Measurements from ENCODE around the gene GSTM4. TPM values are rescaled to one million over a fixed set of nuclear protein-coding genes. Genes with fewer than 3 reads are reported as not detected.

The GSTM4 gene
- total and polyA plus RNA-seq, 2 of the 8 experiments (the other 6 are each of a cell fraction or from before 2014, with no cell fraction given) = 11.3 to 31.4 TPM

GRCh38 chr1:109626682-109627408, 29.1 kb upstream of the GSTM4 start:
- no peak overlapping the region for H2BK5ac ChIP-seq (ENCODE audit: low read depth, low read length)
- no peaks in the 10 kb centered on the region for H3K23me2 ChIP-seq (ENCODE audit: low read depth, low read length)
- DNase-seq (ENCODE audit: low read depth in 1 of 2, low spot score in 2 of 2) (peak in 1 of 2 experiments; percentile 27), FAIRE-seq (no peak)
- no peak overlapping the region for H3K4me2 ChIP-seq (ENCODE audit: insufficient read depth in 1 of 2, low read depth in 2 of 2, low read length in 2 of 2)
- peaks cover 10% of the 10 kb centered on the region for H3K79me1 ChIP-seq (ENCODE audit: low read depth, low read length)
- H3K9ac ChIP-seq (replicated peaks in 1 of 4; ENCODE audit: extremely low read depth in 1 of 4, low read depth in 3 of 4, low read length in 3 of 4) = no peak overlapping the region
- TF ChIP-seq SIN3A (conservative IDR thresholded peaks at IDR 0.05 in 1 of 2, IDR thresholded peaks at IDR 0.05 in 1 of 2; ENCODE audit: low read depth in 1 of 2, low read length in 2 of 2) = no peak
- TF ChIP-seq SIX5 (IDR thresholded peaks at IDR 0.05; ENCODE audit: low read depth, low read length) = no peak
- TF ChIP-seq, protein P1, sequence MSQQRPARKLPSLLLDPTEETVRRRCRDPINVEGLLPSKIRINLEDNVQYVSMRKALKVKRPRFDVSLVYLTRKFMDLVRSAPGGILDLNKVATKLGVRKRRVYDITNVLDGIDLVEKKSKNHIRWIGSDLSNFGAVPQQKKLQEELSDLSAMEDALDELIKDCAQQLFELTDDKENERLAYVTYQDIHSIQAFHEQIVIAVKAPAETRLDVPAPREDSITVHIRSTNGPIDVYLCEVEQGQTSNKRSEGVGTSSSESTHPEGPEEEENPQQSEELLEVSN (IDR thresholded peaks at IDR 0.05) = no peak
- TF ChIP-seq MAX (IDR thresholded peaks at IDR 0.05) = no peak
- TF ChIP-seq NRF1 (IDR thresholded peaks at IDR 0.05; ENCODE audit: low read depth, low read length) = no peak
- no peak for TF ChIP-seq KDM1A (IDR thresholded peaks at IDR 0.05; ENCODE audit: borderline replicate concordance, low read length)
- no peak overlapping the region for H2BK120ac ChIP-seq (replicated peaks; ENCODE audit: low read depth, low read length)
- H3K9me3 ChIP-seq (ENCODE audit: insufficient read depth in 2 of 2, low read depth in 1 of 2, low read length in 1 of 2) = no peaks in the 10 kb centered on the region
- H3K27me3 ChIP-seq (replicated peaks in 1 of 4; ENCODE audit: control insufficient read depth in 3 of 4, extremely low read depth in 1 of 4, insufficient read depth in 3 of 4, low read length in 3 of 4) = no peaks in the 10 kb centered on the region
- peaks cover 5 to 31% of the 10 kb centered on the region in 2 experiments for H4K20me1 ChIP-seq (replicated peaks in 1 of 2; ENCODE audit: control insufficient read depth in 1 of 2, insufficient read depth in 2 of 2, low read length in 2 of 2)
- no peak overlapping the region for H3K14ac ChIP-seq (ENCODE audit: insufficient read length)
- no peak overlapping the region for H2BK20ac ChIP-seq (ENCODE audit: low read length)
- POLR2A ChIA-PET (ENCODE audit: partially characterized antibody) = interaction anchor here (0.8 to 3.0 kb wide), 4 partner anchors 10 to 78 kb away, joined by 3 to 16 read pairs (median 4); partner anchors contain the start of gene GNAI3
- H2BK15ac ChIP-seq (ENCODE audit: low read length) = no peak overlapping the region
- no peak overlapping the region for H2AK5ac ChIP-seq (ENCODE audit: low read depth, low read length)
- H3K4me3 ChIP-seq (ENCODE audit: extremely low read depth in 1 of 4, insufficient read depth in 2 of 4, low read depth in 3 of 4, low read length in 4 of 4) = no peak overlapping the region
- H4K8ac ChIP-seq (ENCODE audit: extremely low read depth, insufficient read depth, low read length) = no peak overlapping the region
- no peak overlapping the region for H3K23ac ChIP-seq (ENCODE audit: insufficient read length)
- H4K91ac ChIP-seq (replicated peaks; ENCODE audit: insufficient read length, low read length) = no peak overlapping the region
- no peak overlapping the region for H3K18ac ChIP-seq (ENCODE audit: extremely low read depth, low read length)
- WGBS, 2 experiments (ENCODE audit: extremely low coverage in 1 of 2, insufficient coverage in 1 of 2, insufficient read length in 1 of 2, insufficient replicate concordance in 2 of 2, low coverage in 1 of 2, low lambda C conversion rate in 2 of 2, missing lambda C conversion rate in 1 of 2) = 94% methylated on average over 16 of the region's 21 CpGs; no CpG with 5 or more reads in 1 of the 2 experiments
- no peak overlapping the region for H2AFZ ChIP-seq (ENCODE audit: low read length)
- peaks cover 0 to 4% (median under 1%) of the 10 kb centered on the region in 4 experiments; a peak in 5 of 7 replicates for H3K4me1 ChIP-seq (replicated peaks in 1 of 4; ENCODE audit: control insufficient read depth in 3 of 4, insufficient read depth in 4 of 4, low read length in 3 of 4)
- CTCF ChIA-PET (ENCODE audit: partially characterized antibody) = interaction anchor here (0.7 to 10.4 kb wide), 8 partner anchors 10 to 144 kb away, joined by 3 to 73 read pairs (median 7); no protein-coding TSS in a partner anchor
- H2BK12ac ChIP-seq (ENCODE audit: low read depth, low read length) = no peak overlapping the region
- H3K4ac ChIP-seq (replicated peaks; ENCODE audit: insufficient read length, low read depth, low read length) = no peak overlapping the region
- no peak overlapping the region for H4K5ac ChIP-seq (ENCODE audit: insufficient read length, low read depth, low read length)
- peaks cover 0 to 28% of the 10 kb centered on the region in 2 experiments; a peak in 2 of 4 replicates for H3K79me2 ChIP-seq (ENCODE audit: control insufficient read depth in 1 of 2, insufficient read depth in 2 of 2, low read length in 2 of 2)
- H3K36me3 ChIP-seq (ENCODE audit: control insufficient read depth in 2 of 4, insufficient read depth in 4 of 4, low read length in 3 of 4) = peaks cover 17 to 27% (median 24%) of the 10 kb centered on the region in 4 experiments
- no peak overlapping the region for H3K56ac ChIP-seq (replicated peaks; ENCODE audit: insufficient read length, low read depth, low read length)
- H3K27ac ChIP-seq (ENCODE audit: low read depth, low read length) = no peak overlapping the region
